Fibroblast of skin of back (primary cell): ENCODE measurements around the gene NQO2. TPM values are rescaled to one million over a fixed set of nuclear protein-coding genes. Genes with fewer than 3 reads are reported as not detected.

Source experiments
- DNase-seq: peaks from one replicate; pipeline ENCODE4 v3.0.0-alpha.2; 2013
- polyA plus RNA-seq, 2 experiments: library from polyadenylated mRNA; unstranded; fragments of 120-200 nt; gene quantifications; one replicate each; pipeline ENCODE4 v1.2.1, GENCODE V29; 2013; ENCODE audit not compliant: insufficient read length in 2 of 2

The NQO2 gene
- polyA plus RNA-seq (2013, experiment 1 of 2; ENCODE audit: insufficient read length), result 75.0 TPM
- polyA plus RNA-seq (2013, experiment 2 of 2; ENCODE audit: insufficient read length), result 63.4 TPM

GRCh38 chr6:2999618-3000557 lies at the start of gene NQO2:
Gene NQO2, plus strand, starts transcription at chr6:2999894. Its CDS starts 6,659 bp downstream, at chr6:3006553.
- peak; percentile 79 for DNase-seq

GRCh38 chr6:2950713-2951112 lies 49.0 kb upstream of the NQO2 start:
- no peak for DNase-seq

GRCh38 chr6:2951728-2952127 lies 48.0 kb upstream of the NQO2 start:
- DNase-seq, result no peak

- DNase-seq, result peak; percentile 95
Observed at GRCh38 chr6:2952557-2953095, 47.1 kb upstream of the NQO2 start.

GRCh38 chr6:2953098-2953497 lies 46.6 kb upstream of the NQO2 start:
- DNase-seq, result no peak

- DNase-seq, result no peak
Observed at GRCh38 chr6:2956930-2957685, 42.6 kb upstream of the NQO2 start.

GRCh38 chr6:2957696-2958330 lies 41.9 kb upstream of the NQO2 start:
- no peak for DNase-seq

- no peak for DNase-seq
Observed at GRCh38 chr6:2958331-2958711, 41.4 kb upstream of the NQO2 start.

- no peak for DNase-seq
Observed at GRCh38 chr6:2958776-2959175, 40.9 kb upstream of the NQO2 start.

- DNase-seq, result peak; percentile 94
Observed at GRCh38 chr6:2959909-2960719, 39.6 kb upstream of the NQO2 start.

GRCh38 chr6:2960935-2961334 lies 38.8 kb upstream of the NQO2 start:
- DNase-seq, result no peak

- DNase-seq, result no peak
Observed at GRCh38 chr6:2961506-2961905, 38.2 kb upstream of the NQO2 start.

- DNase-seq, result no peak
Observed at GRCh38 chr6:2962004-2962403, 37.7 kb upstream of the NQO2 start.

GRCh38 chr6:2962636-2963035 lies 37.1 kb upstream of the NQO2 start:
- DNase-seq, result no peak

GRCh38 chr6:2963756-2964155 lies 35.9 kb upstream of the NQO2 start:
- no peak for DNase-seq

- no peak for DNase-seq
Observed at GRCh38 chr6:2964793-2965505, 34.7 kb upstream of the NQO2 start.

GRCh38 chr6:2966347-2966746 lies 33.3 kb upstream of the NQO2 start:
- DNase-seq, result no peak

GRCh38 chr6:2967936-2968335 lies 31.8 kb upstream of the NQO2 start:
- no peak for DNase-seq

- DNase-seq, result no peak
Observed at GRCh38 chr6:2968600-2969135, 31.0 kb upstream of the NQO2 start.

GRCh38 chr6:2969549-2969948 lies 30.1 kb upstream of the NQO2 start:
- DNase-seq, result no peak
